AG09319 (cell line): Measurements from ENCODE around the gene DDX53.

Experiments
- DNase-seq: peaks from one replicate; pipeline ENCODE4 v3.0.0-alpha.2; 2010; ENCODE audit warnings: low read depth; ENCODE audit errors: extremely low read depth
- CTCF ChIP-seq: IDR thresholded peaks from 2 replicates; pipeline ENCODE4 v1.5.1; 2011; ENCODE audit warnings: low read depth, mild to moderate bottlenecking, inconsistent platforms, low read length, moderate library complexity

DDX53 gene

GRCh38 chrX:22968494-22968893 is 31.3 kb upstream of the DDX53 start:
- no peak for DNase-seq
- TF ChIP-seq CTCF = no peak

- no peak for TF ChIP-seq CTCF
- DNase-seq = no peak
These were observed 30.3 kb upstream of the DDX53 start for GRCh38 chrX:22969411-22969810.

GRCh38 chrX:22970861-22971260 is 28.9 kb upstream of the DDX53 start:
- no peak for TF ChIP-seq CTCF

GRCh38 chrX:22974616-22975015 is 25.1 kb upstream of the DDX53 start:
- no peak for TF ChIP-seq CTCF

More at GRCh38 chrX:22970861-22971260, 28.9 kb upstream of the DDX53 start:
- no peak for DNase-seq

GRCh38 chrX:22975786-22976185 is 24.0 kb upstream of the DDX53 start:
- no peak for TF ChIP-seq CTCF
- no peak for DNase-seq

More at GRCh38 chrX:22974616-22975015, 25.1 kb upstream of the DDX53 start:
- no peak for DNase-seq

- no peak for DNase-seq
- no peak for TF ChIP-seq CTCF
These were observed 13.8 kb upstream of the DDX53 start for GRCh38 chrX:22985958-22986357.

GRCh38 chrX:22987452-22987851 is 12.3 kb upstream of the DDX53 start:
- no peak for TF ChIP-seq CTCF
- DNase-seq = no peak
